ENCODE data around the gene SERTAD4.
"Not testable (repeated sequence)": the region's sequence is repeated elsewhere in the genome, so short reads cannot be mapped to it uniquely, and the experiment has no call there.

The SERTAD4 gene

GRCh38 chr1:210232511-210233215 is at the start of gene SERTAD4:
SERTAD4 (plus strand) TSS chr1:210232796; CDS start chr1:210237961, 5,165 bp downstream.
- no peak for DNase-seq

- no peak for DNase-seq
Observed at GRCh38 chr1:210185063-210185462, 47.5 kb upstream of the SERTAD4 start.

DNA sequence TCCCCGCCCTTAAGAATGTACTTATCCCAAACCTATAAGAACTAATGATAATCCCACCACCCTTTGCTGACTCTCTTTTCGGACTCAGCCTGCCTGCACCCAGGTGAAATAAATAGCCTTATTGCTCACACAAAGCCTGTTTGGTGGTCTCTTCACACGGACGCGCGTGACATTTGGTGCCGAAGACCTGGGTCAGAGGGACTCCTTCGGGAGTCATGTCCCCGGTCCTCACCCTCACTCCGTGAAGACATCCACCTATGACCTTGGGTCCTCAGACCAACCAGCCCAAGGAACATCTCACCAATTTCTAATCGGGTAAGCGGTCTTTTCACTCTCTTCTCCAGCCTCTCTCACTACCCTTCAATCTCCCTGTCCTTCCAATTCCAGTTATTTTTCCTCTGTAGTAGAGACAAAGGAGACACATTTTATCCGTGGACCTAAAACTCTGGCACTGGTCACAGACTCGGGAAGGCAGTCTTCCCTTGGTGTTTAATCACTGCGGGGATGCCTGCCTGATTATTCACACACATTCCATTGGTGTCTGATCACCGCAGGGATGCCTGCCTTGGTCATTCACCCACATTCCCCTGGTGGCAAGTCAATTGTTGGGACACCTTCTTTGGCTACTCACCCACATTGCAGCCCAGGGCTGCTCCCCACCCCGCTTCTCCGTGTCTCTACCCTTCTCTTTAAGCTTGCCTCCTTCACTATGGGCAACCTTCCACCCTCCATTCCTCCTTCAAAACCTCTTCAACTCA is 44.6 kb upstream of the SERTAD4 start:
- not testable (repeated sequence) for DNase-seq

GRCh38 chr1:210189426-210189825 is 43.2 kb upstream of the SERTAD4 start:
- no peak for DNase-seq

- DNase-seq, result no peak
Observed at GRCh38 chr1:210195635-210196160, 36.9 kb upstream of the SERTAD4 start.

- not testable (repeated sequence) for DNase-seq
Observed at GRCh38 chr1:210196266-210196665, 36.3 kb upstream of the SERTAD4 start.

- no peak for DNase-seq
Observed at GRCh38 chr1:210198840-210199239, 33.8 kb upstream of the SERTAD4 start.

DNA sequence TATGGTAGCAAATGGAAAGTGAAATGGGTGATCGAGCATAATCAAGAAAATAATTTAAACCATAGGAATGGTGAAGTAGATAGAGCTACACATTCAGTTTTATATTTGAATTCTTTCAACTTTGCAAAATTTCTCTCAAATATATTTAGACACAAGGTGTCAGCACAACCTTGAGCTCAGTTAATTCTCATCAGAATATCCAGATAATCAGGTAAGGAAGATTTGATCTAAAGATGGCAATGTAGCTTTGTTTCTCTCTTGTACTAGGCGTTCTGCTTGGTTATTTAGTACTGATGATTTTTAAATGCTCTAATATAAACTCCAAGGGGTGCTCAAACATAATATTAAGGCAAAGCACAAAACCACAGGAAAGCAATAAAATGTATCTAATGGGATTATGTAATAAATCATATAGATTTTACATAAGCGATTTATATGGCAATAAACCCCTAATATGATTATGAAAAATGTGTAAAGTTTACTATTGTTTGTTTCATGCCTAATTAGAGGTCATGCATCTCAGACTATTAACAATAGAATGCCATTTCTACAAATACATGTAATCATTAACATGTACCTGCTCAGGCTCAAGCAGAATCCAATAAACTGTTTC is 32.4 kb upstream of the SERTAD4 start:
- DNase-seq, result no peak

DNA sequence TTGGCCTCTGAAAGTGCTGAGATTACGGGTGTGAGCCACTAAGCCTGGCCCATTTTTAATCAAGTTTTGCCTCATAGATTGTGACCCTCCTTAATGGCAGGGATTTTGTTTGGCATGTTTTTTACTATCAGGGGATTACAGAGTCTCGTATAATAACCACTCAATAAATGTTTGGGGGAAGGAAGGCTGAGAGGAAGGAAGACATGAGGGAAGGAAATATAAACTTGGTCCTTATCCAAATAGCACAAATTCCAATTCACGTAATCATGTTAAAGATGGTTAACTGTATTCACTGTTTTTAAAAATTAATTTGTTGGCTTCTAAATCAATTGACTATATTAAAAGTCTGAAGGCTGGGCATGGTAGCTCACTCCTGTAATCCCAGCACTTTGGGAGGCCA is 30.9 kb upstream of the SERTAD4 start:
- DNase-seq, result no peak

DNA sequence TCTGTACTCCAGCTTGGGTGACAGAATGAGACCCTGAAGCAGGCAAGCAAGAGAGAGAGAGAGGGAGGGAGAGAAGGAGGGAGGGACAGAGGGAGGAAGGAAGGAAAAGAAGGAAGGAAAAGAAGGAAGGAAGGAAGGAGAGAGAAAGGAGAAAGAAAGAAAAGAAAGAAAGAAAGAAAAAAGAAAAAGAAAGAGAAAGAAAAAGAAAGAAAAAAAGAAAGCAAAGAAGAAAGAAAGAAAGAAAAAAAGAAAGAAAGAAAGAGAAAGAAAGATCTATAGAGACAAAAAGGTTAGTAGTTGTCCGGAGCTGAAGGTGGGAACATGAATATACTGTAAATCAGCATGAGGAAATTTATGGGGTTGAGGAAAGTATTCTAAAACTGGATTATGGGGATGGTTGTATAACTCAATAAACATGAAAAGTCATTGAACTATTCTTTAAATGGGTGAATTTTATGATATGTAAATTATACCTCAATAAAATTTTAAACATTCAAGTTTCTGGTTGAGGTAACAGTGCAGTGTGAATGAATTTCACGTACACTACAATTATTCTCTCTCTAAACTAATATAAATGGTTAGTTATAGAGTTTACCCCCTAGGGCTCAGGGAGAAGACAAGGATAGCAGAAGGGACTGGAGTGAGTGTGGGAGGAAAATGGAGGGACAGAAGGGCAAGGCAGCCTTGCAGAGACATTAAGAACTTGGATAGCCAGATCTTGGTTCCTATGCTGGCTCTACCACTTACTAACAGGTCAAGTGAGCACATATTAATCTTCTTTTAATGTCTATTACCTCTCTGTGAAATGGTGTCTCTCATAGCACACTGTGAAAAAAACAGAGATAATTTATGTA is 24.8 kb upstream of the SERTAD4 start:
- DNase-seq, result no peak

GRCh38 chr1:210213335-210213734 is 19.3 kb upstream of the SERTAD4 start:
- no peak for DNase-seq

GRCh38 chr1:210214573-210215409 is 17.8 kb upstream of the SERTAD4 start:
- no peak for DNase-seq

DNA sequence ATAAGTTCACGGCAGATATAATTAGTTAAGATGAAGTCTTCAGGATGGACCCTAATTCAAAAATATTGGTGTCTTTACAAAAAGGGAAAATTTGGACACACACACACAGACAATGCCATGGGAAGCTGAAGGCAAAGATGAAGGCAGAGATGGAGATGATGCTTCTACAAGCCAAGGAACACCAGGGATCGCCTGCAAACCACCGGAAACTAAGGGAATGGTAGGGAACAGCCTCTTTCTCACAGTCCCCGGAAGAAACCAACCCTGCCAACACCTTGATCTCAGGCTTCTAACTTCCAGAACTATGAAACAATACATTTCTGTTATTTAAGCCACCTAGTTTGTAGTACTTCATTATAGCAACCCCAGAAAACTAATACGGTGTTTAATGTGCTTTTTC is 15.1 kb upstream of the SERTAD4 start:
- no peak for DNase-seq

DNA sequence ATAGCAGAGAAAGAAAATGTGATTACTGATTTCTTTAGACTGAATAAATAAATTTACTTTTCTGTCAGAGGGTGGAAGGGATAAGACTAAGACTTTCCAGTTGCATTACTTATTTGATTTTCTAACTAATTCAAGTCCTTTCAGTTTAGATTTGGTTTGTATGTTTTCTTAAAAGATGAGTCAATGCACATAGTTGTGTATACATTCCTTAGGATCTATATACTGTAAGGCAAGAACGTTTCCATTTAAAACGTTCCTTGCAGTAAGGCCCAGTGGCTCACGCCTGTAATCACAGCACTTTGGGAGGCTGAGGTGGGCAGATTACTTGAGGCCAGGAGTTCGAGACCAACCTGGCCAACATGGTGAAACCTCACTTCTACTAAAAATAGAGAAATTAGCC is 14.5 kb upstream of the SERTAD4 start:
- DNase-seq, result no peak

DNA sequence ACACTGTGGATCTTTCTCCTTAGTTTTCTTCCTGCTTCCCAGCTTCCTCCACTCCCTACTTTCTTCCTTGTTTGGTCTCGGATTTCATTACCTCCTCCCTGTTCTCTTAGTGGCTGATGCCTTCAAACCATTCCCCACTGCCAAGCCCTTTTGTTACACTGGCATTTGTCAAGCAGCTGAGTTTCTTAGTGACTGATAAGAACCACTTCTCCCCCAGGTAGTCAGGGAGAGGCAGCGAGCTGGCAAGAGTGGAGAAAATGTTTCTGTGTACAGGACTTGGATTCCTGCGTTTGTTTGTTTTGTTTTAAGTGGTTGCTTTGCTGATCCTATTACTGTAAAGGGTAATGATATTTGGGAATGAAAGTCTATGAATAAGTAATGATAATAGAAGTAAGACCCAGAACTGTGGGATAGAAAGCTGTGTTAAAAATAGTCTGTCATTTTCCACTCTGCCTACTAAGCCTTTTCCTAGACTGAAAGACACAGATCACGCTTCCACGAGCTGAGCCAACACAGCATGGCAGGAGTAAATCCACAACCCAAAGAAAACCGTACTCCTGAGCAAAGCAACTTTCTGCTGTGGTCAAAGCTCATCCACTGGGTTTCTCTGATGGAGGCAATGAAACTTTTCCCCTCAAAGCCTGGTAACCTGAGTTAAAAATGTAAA is 10.1 kb upstream of the SERTAD4 start:
- DNase-seq, result no peak

DNA sequence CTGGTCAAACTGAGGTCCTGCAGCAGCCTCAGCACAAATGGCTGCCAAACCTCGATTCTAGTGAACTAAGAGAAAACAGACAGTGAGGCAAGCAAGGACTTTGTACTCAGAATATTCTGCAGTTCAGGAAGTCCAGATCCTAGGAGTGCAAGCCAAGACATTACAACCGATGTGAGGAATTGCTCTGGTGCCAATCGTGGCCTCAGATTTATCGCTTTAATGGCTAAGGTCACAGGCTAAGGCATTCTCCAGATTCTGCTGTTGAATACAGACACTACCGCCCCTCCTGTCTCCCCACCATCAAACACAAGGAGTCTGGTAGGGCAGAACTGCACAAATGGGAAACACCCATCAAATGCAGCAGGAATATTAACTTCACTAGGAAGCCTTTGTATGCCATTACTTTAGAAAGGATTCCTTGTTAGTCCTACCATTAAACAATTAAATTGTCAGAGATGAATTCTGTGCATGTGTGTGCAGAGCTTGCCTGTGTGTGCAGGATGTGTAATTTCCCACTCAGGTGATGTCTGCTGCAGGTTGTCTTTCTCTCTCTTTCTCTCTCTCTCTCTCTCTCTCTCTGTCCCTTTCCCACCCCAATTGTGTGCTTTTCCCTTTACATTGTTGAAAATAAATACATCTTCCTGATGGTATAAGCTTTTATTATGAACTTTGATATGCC is 9.2 kb upstream of the SERTAD4 start:
- DNase-seq, result no peak

DNA sequence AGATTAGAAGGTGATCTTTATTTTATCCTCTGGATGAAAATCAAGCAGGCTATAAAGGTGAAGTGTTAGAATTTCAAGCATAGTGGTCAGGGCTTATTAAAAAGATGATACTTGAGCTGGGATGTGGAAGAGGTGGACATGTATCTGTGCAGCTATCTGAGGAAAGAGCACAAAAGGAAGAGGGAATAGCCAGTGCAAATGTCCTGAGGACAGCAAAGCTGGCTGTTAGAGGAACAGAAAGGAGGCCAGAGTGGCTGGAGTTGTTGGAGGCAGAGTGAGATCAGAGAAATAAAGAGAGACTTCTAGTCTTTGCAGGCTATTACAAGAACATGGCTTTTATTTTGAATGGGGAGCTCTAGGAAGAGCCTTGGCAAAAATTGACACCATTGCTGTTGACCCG is 4.4 kb upstream of the SERTAD4 start:
- no peak for DNase-seq

DNA sequence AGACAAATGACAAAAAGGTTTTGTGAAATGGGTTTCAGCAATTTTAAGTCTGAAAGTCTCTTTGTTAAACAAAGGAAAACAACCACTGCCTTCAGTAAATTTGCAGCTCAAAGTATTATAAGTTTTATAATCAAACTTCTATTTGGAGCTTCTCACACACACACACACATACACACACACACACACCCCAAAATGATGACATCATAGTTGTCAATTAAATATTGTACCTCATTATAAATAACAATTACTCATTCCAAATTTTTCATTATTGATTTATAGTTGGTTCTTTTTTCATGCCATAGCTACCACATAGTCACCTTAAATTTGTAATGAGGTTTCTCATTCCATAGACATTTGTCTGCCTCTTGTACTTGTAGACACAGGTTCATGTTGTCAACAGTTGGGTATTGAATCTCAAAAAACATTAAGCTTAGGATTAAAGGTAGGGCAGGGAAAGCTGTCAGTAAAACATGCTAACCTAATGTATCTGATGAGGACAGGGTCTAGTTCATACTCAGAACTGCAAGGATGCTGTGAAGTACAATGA is 2.4 kb upstream of the SERTAD4 start:
- DNase-seq, result no peak

DNA sequence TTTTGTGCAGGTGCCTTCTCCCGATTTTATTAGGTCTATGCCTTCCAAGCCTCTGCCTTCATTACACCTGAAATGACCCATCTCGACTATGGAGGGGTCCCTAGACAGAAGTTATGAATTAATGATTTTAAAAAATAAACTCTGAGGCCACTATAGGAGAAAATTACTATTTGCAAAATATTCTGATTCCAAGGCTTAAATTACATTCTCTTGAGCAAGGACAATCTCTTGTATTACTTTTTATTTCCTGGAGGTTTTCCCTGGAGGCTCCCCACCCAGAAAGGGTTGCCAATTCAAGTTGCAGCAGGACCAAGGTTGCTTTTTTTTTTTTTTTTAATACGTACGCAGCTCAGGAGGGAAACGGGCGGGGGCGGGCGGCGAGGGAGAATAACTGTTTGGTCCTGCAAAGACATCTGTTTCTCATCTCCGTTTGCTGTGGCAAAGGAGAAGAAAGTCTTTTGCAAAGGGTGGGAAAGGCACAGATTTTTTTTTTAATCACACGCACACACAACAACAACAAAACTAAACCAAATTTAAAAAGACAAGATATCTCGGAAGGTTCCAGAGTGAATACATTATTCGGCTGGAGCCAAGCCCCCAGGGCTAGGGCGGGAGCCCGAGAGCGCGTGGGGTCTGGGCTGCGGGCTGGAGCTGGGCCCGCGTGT is 618 bp upstream of the SERTAD4 start:
- DNase-seq, result no peak

GRCh38 chr1:210233216-210233494 is 559 bp downstream of the SERTAD4 start:
- no peak for DNase-seq
